ENCODE results near the gene ANKMY1.

ANKMY1 gene

GRCh38 chr2:240585681-240586197 is 28.0 kb upstream of the ANKMY1 start:
- Histone ChIP-seq H3K4me2 (ENCODE audit: low read depth, low read length, poor library complexity, severe bottlenecking) (peak overlapping the region; percentile 98), H3K9ac (ENCODE audit: low read depth, low read length, poor library complexity, severe bottlenecking) (peak overlapping the region; percentile 86), H3K79me2 (ENCODE audit: insufficient read depth, low read length) (peaks cover 70% of the 10 kb centered on the region), H3K27me3 (ENCODE audit: insufficient read depth, low read length, poor library complexity, severe bottlenecking) (no peaks in the 10 kb centered on the region), H3K4me1 (ENCODE audit: insufficient read depth, low read length, poor library complexity, severe bottlenecking) (peaks cover 46% of the 10 kb centered on the region), H3K36me3 (ENCODE audit: insufficient read depth, low read length) (no peaks in the 10 kb centered on the region; the same call in 1 of the 2 replicates), H3F3A (ENCODE audit: low read depth) (no peaks in the 10 kb centered on the region), H3K4me3 (ENCODE audit: low read length, poor library complexity, severe bottlenecking) (peak overlapping the region; percentile 99), H3K9me2 (replicated peaks; ENCODE audit: low read depth, low read length) (no peaks in the 10 kb centered on the region), H3K9me3 (ENCODE audit: insufficient read depth, low read depth, low read length) (no peaks in the 10 kb centered on the region), H2AFZ (ENCODE audit: low read length) (peak overlapping the region; percentile 97; the same call in 1 of the 2 replicates), H4K20me1 (ENCODE audit: insufficient read depth, low read length, poor library complexity, severe bottlenecking) (peaks cover 45% of the 10 kb centered on the region)
- TF ChIP-seq EZH2phosphoT487 (IDR thresholded peaks at IDR 0.05; ENCODE audit: borderline replicate concordance) (no peak), CTCF (conservative IDR thresholded peaks at IDR 0.05; ENCODE audit: low read length) (no peak)

GRCh38 chr2:240585101-240585500 is 27.3 kb upstream of the ANKMY1 start:
- Histone ChIP-seq H3K36me3 (ENCODE audit: insufficient read depth, low read length) (no peaks in the 10 kb centered on the region; the same call in 1 of the 2 replicates), H3K9me2 (replicated peaks; ENCODE audit: low read depth, low read length) (no peaks in the 10 kb centered on the region), H3K27me3 (ENCODE audit: insufficient read depth, low read length, poor library complexity, severe bottlenecking) (no peaks in the 10 kb centered on the region), H3K4me3 (ENCODE audit: low read length, poor library complexity, severe bottlenecking) (peak overlapping the region; percentile 99), H3K79me2 (ENCODE audit: insufficient read depth, low read length) (peaks cover 64% of the 10 kb centered on the region), H4K20me1 (ENCODE audit: insufficient read depth, low read length, poor library complexity, severe bottlenecking) (peaks cover 42% of the 10 kb centered on the region), H2AFZ (ENCODE audit: low read length) (no peak overlapping the region), H3K4me2 (ENCODE audit: low read depth, low read length, poor library complexity, severe bottlenecking) (peak overlapping the region; percentile 98), H3K9me3 (ENCODE audit: insufficient read depth, low read depth, low read length) (no peaks in the 10 kb centered on the region), H3K4me1 (ENCODE audit: insufficient read depth, low read length, poor library complexity, severe bottlenecking) (peaks cover 46% of the 10 kb centered on the region), H3F3A (ENCODE audit: low read depth) (no peaks in the 10 kb centered on the region), H3K9ac (ENCODE audit: low read depth, low read length, poor library complexity, severe bottlenecking) (peak overlapping the region; percentile 86)
- TF ChIP-seq EZH2phosphoT487 (IDR thresholded peaks at IDR 0.05; ENCODE audit: borderline replicate concordance) (no peak), CTCF (conservative IDR thresholded peaks at IDR 0.05; ENCODE audit: low read length) (no peak)

DNA sequence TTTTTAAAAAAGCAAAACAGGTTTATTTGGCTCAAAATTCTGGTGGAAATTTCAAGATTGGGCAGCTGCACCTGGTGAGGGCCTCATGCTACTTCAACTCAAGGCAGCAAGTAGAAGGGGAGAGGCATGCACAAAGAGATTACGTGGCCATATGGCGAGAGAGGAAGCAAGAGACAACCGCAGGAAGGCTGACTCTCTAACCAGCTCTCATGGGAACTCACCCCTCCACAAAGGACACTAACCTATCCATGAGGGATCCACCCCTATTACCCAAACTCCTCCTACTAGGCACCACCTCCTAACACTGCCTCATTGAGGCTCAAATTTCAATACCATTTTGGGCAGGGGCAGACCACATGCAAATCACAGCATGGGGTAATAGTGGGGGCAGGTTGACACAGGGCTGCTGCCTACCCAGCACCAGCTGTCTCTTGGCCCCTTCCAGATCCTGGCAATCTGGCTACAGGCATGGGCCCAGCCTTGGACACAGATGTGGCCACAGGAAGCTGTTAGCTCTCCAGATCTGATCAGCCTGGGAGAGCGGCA is 26.8 kb upstream of the ANKMY1 start:
- Histone ChIP-seq H3K9ac (ENCODE audit: low read depth, low read length, poor library complexity, severe bottlenecking) (peak overlapping the region; percentile 86), H3K4me3 (ENCODE audit: low read length, poor library complexity, severe bottlenecking) (peak overlapping the region; percentile 99), H4K20me1 (ENCODE audit: insufficient read depth, low read length, poor library complexity, severe bottlenecking) (peaks cover 37% of the 10 kb centered on the region), H3K9me2 (replicated peaks; ENCODE audit: low read depth, low read length) (no peaks in the 10 kb centered on the region), H2AFZ (ENCODE audit: low read length) (no peak overlapping the region), H3K4me1 (ENCODE audit: insufficient read depth, low read length, poor library complexity, severe bottlenecking) (peaks cover 46% of the 10 kb centered on the region), H3K4me2 (ENCODE audit: low read depth, low read length, poor library complexity, severe bottlenecking) (peak overlapping the region; percentile 98), H3F3A (ENCODE audit: low read depth) (no peaks in the 10 kb centered on the region), H3K79me2 (ENCODE audit: insufficient read depth, low read length) (peaks cover 59% of the 10 kb centered on the region), H3K36me3 (ENCODE audit: insufficient read depth, low read length) (no peaks in the 10 kb centered on the region), H3K9me3 (ENCODE audit: insufficient read depth, low read depth, low read length) (no peaks in the 10 kb centered on the region), H3K27me3 (ENCODE audit: insufficient read depth, low read length, poor library complexity, severe bottlenecking) (no peaks in the 10 kb centered on the region)
- TF ChIP-seq CTCF (conservative IDR thresholded peaks at IDR 0.05; ENCODE audit: low read length), result no peak
- TF ChIP-seq EZH2phosphoT487 (IDR thresholded peaks at IDR 0.05; ENCODE audit: borderline replicate concordance), result no peak
